Putamen (tissue), 1 donor: ENCODE results near the gene EGR4.

Source experiments
- DNase-seq: peaks from one replicate; pipeline ENCODE4 v3.0.0-alpha.2; 2016; ENCODE audit warnings: low spot score

EGR4 gene

DNA sequence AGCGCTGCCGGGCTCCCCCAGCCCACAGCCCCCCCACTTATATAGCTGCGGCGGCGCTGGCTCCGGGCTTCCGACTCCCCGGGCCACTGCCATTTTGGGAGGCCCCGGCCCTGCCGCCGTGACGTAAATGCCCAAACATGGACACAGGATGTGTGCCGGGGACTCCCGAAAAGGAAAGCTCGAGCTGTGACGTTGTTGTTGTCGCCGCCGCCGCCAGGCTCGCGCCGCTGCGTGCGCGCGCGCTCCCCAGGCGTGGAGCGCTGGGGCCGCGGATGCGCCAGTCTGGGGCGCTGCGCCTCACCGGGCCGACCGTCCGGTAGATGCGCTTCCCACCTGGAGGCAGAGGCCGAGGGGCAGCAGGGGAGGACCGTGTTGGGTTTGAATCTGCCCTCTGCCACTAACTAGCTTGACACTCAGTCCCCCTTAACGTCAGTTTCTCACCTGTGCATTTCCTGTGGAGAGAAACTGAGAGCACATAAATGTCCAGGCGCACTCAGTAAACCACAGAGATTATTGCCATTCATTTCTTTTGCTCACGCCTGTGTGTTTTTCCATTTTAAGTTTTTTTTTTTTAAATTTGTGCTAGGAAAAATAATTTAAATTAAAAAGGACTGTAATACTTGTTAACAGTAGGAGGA is at the start of gene EGR4:
EGR4 (minus strand) TSS at position 15 of the 638 bp plus-strand sequence. CDS start 231 bp downstream, outside the sequence.
- DNase-seq, result peak; percentile 87

DNA sequence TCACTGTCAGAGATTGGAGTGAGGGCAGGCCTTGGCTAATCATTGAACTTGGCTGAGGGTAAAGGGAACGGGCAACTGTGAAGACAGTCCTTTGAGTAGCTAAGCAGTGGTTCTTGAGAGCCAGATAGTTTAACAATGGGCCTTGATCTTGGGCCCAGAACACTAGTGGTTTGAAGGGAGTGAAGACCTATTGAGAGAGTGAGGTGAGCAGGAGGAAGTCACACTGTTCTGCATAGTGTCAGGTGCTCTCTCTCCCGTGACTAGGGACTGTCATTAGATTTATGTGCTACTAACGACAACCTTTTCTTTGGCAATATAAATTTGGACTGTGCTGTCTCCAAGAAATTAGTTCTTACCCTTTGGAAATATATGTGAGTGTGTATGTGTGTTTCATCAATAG is 47.7 kb upstream of the EGR4 start:
- DNase-seq, result no peak

DNA sequence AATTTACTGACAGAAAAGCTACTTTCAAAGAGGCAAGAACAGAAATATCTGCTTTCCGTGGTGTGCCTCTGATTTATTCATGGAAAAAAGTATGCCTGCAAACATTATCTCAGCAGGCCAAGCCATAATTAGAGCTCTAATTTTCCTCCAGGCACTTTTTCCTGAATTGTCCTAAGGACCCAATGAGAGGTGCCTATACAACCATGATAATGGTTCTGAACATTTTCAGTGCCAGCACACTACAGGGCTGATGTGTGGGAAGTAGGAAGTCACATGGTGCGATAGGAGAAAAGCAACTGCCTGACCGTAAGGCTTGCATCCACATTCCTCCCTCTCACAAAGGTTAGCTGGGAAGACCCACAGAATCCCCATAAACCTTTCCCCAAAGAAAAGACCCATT is 45.9 kb upstream of the EGR4 start:
- no peak for DNase-seq

DNA sequence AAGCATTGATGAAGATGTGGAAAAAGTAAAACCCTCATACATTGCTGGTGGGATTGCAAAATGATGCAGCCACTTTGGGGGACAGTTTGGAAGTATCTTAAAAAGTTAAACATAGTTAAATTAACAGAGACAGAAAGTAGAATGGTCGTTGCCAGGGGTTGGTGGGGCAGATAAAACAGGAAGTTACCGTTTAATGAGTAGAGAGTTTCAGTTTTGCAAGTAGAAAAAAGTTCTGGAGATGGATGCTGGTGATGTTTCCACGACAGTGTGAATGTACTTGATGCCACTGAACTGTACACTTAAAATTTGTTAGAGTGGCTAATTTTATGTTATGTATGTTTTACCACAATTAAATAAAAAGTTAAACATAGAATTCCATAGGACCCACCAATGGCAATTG is 44.5 kb upstream of the EGR4 start:
- DNase-seq, result no peak

DNA sequence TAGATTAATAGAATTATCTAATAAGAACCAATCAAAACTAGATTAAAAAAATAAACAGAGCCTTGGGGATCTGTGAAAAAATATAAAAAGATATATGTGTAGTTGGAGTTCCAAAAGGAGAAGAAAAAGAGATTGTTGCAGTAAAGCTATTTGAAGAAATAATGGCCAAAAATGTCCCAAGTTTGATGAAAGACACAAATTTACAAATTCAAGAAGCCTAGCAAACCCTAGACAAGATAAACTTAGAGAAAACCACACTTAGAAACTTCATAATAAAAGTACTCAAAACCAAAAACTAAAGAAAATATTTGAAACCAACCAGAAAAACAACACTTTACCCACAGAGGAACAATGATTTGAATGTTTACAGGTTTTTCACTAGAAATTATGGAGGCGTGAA is 41.3 kb upstream of the EGR4 start:
- no peak for DNase-seq

DNA sequence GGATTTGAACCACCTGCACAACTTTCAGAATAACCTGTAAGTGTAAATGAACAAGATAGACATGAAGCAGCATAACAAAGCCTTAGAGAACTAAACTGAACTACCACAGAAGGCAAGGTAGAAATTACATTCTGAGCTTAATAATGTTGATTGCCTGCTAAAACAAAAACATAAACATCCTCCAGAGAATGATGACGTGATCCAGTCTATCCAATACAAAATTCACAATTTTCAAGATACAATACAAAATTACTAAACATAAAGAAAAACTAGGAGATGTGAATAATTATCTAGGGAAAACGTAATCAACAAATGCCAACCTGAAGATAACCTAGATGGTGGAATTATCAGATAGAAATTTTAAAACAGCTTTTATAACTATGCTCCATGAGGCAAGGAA is 40.7 kb upstream of the EGR4 start:
- DNase-seq, result no peak

DNA sequence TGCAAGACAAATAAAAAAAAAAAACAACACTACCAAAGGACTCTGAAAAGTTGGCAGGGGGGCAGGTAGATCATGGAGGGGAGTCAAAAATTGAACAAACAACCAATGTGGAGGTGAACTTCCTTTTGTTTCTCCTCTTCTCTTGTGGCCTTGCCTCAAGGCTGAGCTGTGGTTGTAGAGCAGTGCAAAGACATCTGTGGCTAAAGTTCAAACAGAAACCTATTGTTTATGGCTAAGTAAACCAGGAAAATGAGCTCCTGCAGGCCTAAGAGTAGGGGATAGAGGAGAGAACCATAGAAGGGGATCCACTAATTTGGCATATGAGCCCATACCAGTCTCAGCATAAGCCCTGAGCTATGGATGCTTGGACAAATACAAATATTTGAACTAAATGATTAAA is 40.2 kb upstream of the EGR4 start:
- DNase-seq, result no peak

DNA sequence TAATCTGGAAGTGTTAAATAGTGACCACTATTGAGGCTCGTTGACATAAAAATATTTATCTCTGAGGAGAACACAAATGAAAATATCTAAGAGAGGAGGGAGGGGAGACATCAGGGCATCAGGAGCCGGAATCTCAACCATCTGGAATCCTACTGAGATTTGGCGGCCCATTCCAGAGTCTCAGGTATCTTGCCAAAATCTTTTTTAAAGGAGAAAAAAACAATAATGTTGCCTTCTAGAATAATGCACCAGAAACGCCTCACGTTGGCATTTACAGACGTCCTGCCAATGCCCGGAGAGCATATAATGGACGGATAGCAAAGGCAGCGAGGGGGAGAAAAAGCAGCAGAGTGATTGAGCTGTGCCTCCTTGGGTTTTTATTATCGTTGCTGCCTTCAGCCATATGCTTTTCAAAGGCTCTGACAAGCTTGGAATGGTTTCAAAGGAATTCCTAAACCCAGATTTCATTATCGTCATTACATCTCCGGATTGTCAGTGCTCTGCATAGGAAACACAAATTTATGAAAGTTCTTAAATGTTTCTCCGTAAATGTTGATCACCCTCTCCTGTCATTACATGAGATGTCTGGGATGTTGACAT is 30.9 kb upstream of the EGR4 start:
- no peak for DNase-seq

DNA sequence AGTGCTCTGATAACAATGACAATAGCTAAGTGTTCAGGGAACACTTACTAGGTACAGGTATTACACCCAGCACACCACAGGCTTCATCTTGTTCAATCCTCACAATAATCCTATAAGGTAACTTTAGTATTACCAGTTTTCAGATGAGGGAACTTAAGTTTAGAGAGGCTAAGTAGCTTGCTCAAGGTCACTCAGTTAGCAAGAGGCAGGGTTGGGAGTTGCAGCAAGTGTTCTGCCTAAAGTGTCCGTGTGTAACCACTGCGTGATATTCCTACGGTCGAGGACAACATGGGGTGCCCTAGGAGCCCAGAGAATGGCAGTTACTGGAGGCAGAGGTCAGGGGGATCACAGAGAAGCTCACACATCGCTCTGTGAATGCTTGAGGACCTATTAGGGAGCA is 30.2 kb upstream of the EGR4 start:
- no peak for DNase-seq

DNA sequence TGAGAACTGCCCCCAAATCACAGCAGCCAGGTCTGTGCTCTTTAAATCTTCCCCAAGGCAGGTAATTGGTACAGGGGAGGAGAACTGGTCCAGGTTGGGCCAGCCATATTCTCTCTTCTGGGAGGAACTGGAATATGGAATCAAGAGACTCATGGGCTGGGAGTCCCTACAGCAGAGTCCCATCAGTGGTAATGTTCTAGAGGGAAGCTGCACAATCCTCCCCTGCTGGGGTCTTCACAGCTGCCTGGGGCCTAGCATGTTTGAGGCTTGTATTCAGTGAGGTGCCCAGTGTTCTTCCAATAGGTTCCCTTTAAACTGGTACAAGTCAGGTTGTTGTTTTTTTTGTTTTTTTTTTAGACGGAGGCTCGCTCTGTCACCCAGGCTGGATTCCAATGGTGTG is 21.1 kb upstream of the EGR4 start:
- no peak for DNase-seq

DNA sequence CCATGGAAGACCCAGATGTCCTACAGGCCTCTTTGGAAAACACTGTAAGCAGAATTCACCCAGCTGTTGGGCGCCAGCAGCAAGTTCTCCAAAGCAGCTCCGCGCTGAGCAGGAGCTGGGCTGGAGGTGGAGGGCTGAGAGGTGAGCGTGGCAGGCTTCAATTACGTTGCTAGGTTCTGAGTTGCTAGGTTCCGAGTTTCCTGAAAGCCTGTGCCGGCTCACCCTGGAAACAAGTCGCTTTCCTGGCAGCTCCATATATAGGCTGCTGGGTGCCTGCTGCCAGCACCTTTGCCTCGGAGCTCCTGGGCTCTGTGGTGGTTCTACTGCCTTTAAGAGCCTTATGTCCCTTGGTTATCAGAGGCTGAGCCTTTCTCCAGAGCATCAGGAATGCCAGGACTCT is 14.4 kb upstream of the EGR4 start:
- peak; percentile 63 for DNase-seq

DNA sequence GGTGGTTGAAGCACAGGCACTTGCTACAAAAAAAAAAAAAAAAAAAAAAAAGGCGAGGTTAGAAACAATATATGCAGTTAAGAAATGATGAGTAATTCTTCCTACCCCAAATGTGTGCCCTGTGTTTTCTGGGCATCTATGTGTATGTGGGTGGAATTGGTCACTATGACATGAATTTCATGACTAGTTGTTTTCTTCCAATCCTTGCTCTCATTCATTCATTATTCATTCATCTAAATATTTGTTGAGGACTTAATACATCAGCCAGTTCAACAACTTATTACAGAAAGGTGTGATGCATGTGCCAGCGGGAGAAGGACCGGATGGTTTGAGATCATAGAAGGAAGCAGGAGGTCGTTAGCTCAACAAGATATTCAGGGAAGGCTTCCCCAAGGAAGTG is 8.3 kb upstream of the EGR4 start:
- DNase-seq, result no peak

DNA sequence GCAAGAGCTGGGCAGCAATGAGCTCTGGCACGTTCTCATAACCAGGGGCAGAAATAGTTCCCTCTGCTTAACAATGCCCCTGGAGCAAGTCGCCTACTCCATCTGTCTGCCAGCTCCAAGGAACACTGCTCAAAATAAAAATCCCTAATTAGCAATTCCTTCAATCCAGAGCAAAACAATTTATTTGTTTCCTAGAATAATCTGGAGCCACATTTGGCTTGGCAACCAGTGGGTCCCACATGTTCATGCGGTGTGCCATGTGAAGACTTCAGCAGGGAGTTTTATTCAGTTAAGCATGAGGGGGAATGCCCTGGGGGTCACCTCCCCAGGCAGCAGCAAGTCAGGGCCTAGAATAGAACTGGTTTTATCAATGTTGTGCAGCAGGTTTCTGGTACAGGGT is 7.6 kb upstream of the EGR4 start:
- no peak for DNase-seq

DNA sequence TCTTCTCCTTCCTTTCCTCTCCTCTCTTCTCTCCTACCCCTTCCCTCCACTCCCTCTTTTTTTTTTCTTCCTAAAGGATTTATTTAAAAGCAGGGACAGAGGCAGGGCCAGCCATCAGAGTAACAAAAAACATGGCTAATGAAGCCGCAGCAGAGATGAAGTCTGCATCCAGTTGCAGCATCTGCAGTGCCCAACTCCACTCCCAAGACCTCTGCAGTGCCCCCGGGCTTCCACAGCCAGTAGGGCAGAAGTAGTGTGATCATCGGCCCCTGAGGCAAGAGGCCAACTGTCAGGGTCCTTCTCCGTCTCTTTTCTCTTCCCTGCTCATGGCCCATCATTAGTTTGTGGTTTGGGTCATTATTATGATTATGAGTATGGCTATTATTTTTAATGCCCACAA is 4.2 kb upstream of the EGR4 start:
- DNase-seq, result no peak

DNA sequence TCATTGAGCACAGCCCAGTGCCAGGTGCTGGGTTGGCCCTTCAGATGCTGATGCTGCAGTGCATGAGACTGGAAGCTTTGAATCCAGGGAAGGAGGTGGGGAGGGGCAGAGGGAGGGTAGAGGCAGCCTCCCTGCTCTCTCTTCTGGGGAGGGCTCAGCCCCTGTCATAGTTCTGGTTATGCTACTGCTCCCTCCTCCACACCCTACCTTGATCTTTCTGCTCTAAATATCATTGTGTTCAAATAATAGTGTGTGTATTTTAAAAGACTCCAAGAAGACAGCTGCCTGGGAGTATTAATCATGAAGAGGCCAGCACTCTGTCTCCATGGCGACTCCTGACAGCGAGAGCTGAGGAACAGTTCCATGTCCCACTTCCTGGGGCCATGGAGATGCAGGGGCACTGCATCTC is 3.8 kb upstream of the EGR4 start:
- DNase-seq, result no peak

DNA sequence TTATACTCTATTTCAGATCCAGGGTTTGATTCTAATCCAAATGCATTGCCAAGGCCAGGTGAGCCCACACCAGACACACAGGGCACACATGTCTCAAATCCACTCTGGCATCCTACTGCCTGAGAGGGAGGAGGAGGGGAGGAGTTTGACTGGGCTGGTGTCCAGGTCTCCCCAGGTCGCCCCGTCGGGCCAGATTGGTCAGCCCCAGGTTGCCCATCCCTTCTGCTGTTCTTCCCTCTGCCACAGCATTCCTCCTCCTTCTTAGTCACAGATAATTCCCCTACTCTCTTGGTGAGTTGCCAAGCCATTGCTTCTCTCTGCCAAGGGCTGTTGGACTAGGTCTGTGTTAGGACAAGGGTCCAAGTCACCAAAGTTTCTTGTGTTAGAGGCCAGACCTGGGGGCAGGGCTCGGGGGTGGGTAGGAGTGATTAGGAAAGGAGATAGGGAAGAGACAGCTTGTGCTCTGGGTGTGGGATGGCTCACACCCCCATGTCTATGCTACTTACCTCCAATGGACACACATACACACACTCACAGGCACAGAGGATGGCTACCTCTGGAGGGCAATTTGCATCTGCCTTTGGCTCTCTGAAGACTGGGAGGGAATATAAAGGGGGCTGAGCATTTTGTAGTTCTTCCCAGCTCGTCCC is 2.5 kb upstream of the EGR4 start:
- no peak for DNase-seq

DNA sequence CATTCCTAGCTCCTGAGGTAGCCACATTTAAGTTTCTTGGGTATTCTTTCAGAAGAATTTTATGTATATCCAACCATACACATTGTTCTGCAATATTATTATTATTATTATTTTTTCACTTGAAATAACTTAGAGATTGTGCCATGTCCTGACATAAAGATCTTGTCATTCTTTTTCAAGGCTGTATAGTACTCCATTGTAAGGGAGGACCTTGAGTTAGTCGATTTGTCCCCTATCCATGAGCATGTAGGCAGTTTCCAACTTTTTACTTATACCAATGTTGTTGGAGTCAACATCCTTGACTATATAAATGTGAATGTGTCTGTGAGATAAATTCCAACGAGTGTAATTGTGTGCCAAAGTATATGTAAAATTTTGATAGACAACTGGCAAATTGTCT is 891 bp upstream of the EGR4 start:
- no peak for DNase-seq

DNA sequence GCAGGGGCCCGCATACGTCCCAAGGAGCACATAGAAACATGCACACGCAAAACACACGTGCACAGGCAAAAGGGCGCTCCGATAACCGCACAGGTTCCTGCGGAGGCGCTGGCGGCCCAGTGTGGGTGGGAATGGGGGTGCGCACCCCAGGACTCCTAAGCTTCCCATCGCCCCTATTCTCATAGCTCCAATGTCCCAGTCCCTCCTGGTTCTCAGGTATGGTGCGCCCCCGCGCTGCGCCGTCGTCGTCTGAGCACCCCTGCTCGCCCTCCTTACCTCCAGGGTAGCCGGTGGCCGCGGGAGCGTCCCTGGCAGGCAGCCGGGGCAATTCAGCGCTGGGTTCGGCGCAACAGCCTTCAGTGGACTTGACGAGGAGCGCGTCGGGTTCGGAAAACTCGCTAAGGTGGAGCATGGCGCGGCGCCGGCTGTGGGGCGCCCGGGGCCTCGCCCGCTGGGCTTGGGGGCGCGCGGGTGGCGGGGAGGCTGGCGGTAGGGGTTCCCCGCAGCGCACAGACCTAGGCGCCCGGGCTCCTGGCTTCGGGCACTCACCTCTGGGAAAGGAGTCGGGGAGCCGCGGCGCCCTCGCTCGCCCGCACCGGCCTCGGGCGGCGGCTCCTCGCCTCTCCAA is 328 bp downstream of the EGR4 start:
- no peak for DNase-seq

DNA sequence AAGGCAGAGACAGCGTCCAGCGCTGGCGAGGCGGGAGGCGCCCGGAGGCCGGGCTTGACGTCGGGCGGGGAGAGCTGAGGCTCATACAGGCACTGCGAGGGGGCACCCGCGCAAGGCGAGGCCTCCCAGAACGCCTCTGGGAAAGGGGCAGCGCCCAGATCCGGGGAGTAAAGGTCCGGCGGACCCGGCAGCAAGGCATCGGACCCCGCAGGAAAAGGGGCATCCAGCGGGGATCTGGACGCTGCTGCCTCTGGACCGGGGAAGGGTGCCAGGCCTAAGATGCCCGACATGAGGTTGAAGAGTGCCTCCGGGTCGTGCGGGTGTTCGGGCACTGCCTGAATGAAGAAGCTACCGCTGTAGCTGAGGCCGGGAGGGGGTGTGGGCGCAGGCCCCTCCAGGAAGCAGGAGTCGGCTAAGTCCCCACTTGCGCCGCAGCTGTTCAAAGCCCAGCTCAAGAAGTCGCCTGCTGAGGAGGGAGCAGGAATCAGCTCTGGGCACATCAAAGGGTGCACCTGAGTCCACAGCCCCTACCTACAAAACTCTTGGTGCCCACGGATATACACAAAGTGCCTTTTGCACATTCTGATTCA is 937 bp downstream of the EGR4 start:
- no peak for DNase-seq

DNA sequence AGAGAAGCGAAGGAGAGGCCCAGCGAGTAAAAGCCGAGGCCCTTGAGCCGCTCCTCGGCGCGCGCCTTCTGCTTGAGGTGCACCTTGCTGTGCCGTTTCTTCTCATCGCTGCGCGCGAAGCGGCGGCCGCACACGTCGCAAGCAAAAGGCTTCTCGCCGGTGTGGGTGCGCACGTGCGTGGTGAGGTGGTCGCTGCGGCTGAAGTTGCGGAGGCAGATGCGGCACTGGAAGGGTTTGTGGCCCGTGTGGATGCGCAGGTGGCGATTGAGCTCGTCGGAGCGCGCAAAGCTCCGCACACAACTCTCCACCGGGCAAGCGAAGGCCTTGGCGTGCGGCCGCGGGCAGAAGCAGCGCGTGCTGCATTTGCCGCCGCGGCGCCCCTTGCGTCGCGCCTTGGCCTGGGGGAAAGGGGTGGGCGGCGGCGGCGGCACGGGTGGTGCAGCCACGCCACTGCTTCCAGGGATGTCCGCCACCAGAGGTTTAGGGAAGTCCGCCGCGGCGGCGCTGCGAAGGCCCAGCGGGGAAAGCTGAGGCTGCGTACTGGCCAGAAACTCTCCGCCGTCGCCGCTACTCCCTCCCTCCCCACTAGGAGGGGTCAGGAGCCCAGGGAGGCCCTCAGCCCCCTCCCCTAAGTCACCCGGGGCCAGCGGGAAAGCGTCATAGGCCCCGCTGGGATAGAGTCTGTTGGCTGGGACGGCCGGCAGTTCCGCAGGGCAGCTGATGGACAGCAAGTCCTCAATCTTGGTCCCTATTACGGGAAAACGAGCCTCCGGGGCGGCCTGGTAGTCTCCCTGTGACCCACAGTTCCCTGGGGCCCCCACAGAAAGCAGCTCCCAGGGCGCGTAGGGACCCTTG is 1.7 kb downstream of the EGR4 start:
- DNase-seq, result no peak

DNA sequence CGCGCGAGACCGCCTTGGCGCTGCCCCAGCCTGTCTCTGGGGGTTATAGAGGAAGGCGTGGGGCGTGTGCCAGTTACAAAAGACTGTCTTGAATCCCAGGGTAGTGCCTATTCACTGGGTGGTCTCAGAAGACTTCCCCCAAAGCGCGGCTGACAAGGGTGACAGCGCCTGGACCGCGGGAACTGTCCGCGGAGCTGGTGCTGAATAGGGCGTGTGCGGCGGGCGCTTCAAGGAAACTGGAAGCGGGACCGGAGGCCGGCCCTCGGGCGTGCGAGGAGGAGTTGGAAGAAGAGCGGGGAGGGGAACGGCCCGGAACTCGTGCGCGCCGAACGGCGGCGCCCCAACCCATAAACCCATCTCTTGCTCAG is 2.3 kb downstream of the EGR4 start:
- DNase-seq, result no peak
